DMS53 treated with DMSO at 0.1 percent for 48 hours (cell line): ENCODE data around the gene UBTD1.
"Not testable (repeated sequence)": the region's sequence is repeated elsewhere in the genome, so short reads cannot be mapped to it uniquely, and the experiment has no call there.

Experiments
- DNase-seq: peaks from one replicate; lab custom pipeline; 2025; ENCODE audit not compliant: unreplicated experiment; lab: John Stamatoyannopoulos, UW

Gene UBTD1

GRCh38 chr10:97560731-97561381, 62.1 kb downstream of the UBTD1 start:
- DNase-seq = not testable (repeated sequence)

- not testable (repeated sequence) for DNase-seq
Measured at GRCh38 chr10:97561386-97562077, 62.8 kb downstream of the UBTD1 start.

- not testable (repeated sequence) for DNase-seq
Measured at GRCh38 chr10:97562329-97562728, 63.6 kb downstream of the UBTD1 start.

- no peak for DNase-seq
Measured at GRCh38 chr10:97563337-97563736, 64.6 kb downstream of the UBTD1 start.

GRCh38 chr10:97564776-97565175, 66.1 kb downstream of the UBTD1 start:
- no peak for DNase-seq

- DNase-seq = no peak
Measured at GRCh38 chr10:97566336-97566996, 67.7 kb downstream of the UBTD1 start.

GRCh38 chr10:97567891-97568290, 69.2 kb downstream of the UBTD1 start:
- no peak for DNase-seq

- DNase-seq = no peak
Measured at GRCh38 chr10:97570146-97570788, 71.5 kb downstream of the UBTD1 start.

GRCh38 chr10:97570789-97571471, 72.2 kb downstream of the UBTD1 start:
- DNase-seq = no peak

- peak; percentile 7 for DNase-seq
Measured at GRCh38 chr10:97571622-97572021, 72.9 kb downstream of the UBTD1 start.

GRCh38 chr10:97572214-97572989, 73.7 kb downstream of the UBTD1 start, which contains the start of gene ANKRD2:
ANKRD2 (plus strand) TSS chr10:97572779; CDS start chr10:97572789, 10 bp downstream.
- DNase-seq = peak; percentile 74

GRCh38 chr10:97573021-97573420, 74.3 kb downstream of the UBTD1 start:
- no peak for DNase-seq

- no peak for DNase-seq
Measured at GRCh38 chr10:97573672-97574071, 74.9 kb downstream of the UBTD1 start.

GRCh38 chr10:97574374-97575126, 75.8 kb downstream of the UBTD1 start:
- DNase-seq = peak; percentile 98

GRCh38 chr10:97575127-97575668, 76.5 kb downstream of the UBTD1 start:
- DNase-seq = no peak

- DNase-seq = not testable (repeated sequence)
Measured at GRCh38 chr10:97576487-97576886, 77.8 kb downstream of the UBTD1 start.

- DNase-seq = no peak
Measured at GRCh38 chr10:97577701-97578100, 79.0 kb downstream of the UBTD1 start.

- no peak for DNase-seq
Measured at GRCh38 chr10:97578171-97578844, 79.6 kb downstream of the UBTD1 start.
